ENCODE data around the gene PTPN14. TPM values are rescaled to one million over a fixed set of nuclear protein-coding genes. Genes with fewer than 3 reads are reported as not detected.
"Not testable (repeated sequence)": the region's sequence is repeated elsewhere in the genome, so short reads cannot be mapped to it uniquely, and the experiment has no call there.

PTPN14 gene
- total RNA-seq, 2 experiments from 2014 or later = 0.20 to 0.28 TPM

DNA sequence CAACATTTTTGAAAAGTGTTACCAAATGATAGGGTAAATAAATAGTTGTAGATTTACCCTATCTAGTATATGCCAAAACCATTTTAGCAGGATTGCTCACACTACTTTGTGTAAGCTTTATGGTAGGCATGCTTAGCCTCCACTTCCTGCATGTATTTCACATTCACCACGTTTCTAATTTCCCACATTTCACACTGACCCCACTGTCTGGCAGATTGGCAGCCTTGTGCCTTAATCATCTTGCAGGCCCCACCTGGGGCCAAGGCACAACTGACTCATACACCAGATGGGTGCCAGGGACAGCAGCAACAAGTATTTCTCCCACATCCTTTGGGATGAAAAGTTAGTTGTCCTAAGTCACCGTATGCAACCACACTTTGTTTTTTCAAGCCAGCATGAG, 30.4 kb upstream of the PTPN14 start:
- ChIA-PET CTCF (interaction anchor here (0.6 to 8.8 kb wide), 4 partner anchors 39 to 368 kb away, joined by 3 to 118 read pairs (median 4); no protein-coding TSS in a partner anchor), POLR2A (no interaction called here)
- no peak overlapping the region for H3K27ac Mint-ChIP-seq
- no peak overlapping the region for H3K4me3 Mint-ChIP-seq
- peaks cover 10% of the 10 kb centered on the region for H3K27me3 Mint-ChIP-seq
- peaks cover 1% of the 10 kb centered on the region for H3K36me3 Mint-ChIP-seq (ENCODE audit: low read depth)
- H3K4me1 Mint-ChIP-seq = no peaks in the 10 kb centered on the region
- H3K9me3 Mint-ChIP-seq = peaks cover under 1% of the 10 kb centered on the region
- DNase-seq = no peak

DNA sequence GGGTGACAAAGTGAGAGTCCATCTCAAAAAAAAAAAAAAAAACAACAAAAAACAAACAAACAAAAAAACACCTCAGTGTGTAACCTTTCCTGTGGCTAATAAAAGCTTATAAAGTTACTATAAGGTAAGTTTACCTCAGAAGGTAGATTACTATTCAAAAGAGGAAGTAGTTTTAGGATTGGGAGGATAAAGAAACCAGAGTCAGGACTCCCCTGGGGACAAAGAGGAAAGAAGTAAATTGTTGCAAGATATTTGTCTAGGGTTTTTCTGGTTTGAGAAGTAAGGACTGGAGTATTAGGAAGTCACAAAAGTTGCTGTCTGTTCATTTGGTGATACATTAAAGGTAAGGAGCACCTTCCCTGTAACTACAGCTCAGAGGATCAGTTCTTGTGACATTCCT, 27.8 kb upstream of the PTPN14 start:
- H3K4me3 Mint-ChIP-seq = no peak overlapping the region
- peaks cover 16% of the 10 kb centered on the region for H3K9me3 Mint-ChIP-seq
- H3K27ac Mint-ChIP-seq = no peak overlapping the region
- peaks cover 11% of the 10 kb centered on the region for H3K27me3 Mint-ChIP-seq
- no peaks in the 10 kb centered on the region for H3K4me1 Mint-ChIP-seq
- ChIA-PET CTCF (no interaction called here), POLR2A (no interaction called here)
- no peak for DNase-seq
- H3K36me3 Mint-ChIP-seq (ENCODE audit: low read depth) = peaks cover 12% of the 10 kb centered on the region

DNA sequence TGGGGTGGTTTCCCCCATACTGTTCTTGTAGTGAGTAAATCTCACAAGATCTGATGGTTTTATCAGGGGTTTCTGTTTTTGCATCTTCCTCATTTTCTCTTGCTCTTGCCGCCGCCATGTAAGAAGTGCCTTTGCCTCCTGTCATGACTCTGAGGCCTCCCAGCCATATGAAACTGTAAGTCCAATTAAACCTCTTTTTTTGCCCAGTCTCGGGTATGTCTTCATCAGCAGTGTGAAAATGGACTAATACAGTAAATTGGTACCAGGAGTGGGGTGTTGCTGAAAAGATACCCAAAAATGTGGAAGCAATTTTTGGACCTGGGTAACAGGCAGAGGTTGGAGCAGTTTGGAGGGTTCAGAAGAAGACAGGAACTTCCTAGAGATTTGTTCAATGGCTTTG, 24.7 kb upstream of the PTPN14 start:
- H3K27ac Mint-ChIP-seq, H3K27me3 Mint-ChIP-seq: not testable (repeated sequence)
- H3K36me3 Mint-ChIP-seq (ENCODE audit: low read depth) = peaks cover 12% of the 10 kb centered on the region

DNA sequence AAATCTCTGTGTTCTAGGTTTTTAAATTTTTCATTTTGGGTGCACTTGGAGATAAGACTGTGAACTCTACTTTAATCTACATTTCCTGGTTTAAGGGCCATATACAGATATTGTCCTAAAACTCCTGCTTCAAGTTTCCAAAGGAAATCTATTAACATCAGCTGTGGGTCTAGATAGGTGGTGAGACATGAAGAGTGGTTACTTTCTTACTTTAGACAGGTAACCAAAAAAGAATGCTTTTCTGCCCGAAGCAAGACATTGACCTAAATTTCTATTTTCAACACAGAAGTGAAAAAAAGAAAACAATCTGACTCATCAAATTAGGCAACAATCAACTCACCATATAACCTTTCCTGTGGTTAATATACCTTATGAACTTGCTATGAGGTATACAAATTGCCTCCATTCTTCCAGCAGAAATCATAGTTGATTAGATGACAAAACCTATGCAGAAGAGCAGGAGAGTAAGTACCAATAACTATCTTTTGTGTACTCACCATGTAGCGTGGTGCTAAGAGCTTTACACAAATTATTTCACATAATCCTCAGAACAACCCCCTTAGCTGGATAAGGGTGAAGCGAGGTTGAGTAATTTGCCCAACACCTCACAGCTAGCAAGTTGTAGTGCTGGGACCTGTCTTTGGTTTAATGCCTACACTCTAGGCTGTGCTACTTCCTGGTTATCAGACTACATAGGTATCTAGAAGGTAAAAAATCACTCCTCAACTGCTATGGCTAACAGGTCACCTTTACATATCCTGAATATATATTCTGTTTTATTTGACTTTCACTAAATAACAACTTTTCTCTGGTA, 23.4 kb upstream of the PTPN14 start:
- no peak overlapping the region for H3K27ac Mint-ChIP-seq
- no peak overlapping the region for H3K4me3 Mint-ChIP-seq
- no peaks in the 10 kb centered on the region for H3K4me1 Mint-ChIP-seq
- ChIA-PET CTCF (interaction anchor here (1.4 kb wide), 1 partner anchor 10 kb away, joined by 5 read pairs; no protein-coding TSS in a partner anchor), POLR2A (no interaction called here)
- peaks cover 12% of the 10 kb centered on the region for H3K36me3 Mint-ChIP-seq (ENCODE audit: low read depth)
- peaks cover 11% of the 10 kb centered on the region for H3K27me3 Mint-ChIP-seq
- H3K9me3 Mint-ChIP-seq = peaks cover 16% of the 10 kb centered on the region
- DNase-seq = no peak

More for the DNA sequence above, 24.7 kb upstream of the PTPN14 start:
- POLR2A ChIA-PET, H3K4me3 Mint-ChIP-seq, CTCF ChIA-PET, DNase-seq, H3K4me1 Mint-ChIP-seq: not testable (repeated sequence)
- H3K9me3 Mint-ChIP-seq = peaks cover 16% of the 10 kb centered on the region

DNA sequence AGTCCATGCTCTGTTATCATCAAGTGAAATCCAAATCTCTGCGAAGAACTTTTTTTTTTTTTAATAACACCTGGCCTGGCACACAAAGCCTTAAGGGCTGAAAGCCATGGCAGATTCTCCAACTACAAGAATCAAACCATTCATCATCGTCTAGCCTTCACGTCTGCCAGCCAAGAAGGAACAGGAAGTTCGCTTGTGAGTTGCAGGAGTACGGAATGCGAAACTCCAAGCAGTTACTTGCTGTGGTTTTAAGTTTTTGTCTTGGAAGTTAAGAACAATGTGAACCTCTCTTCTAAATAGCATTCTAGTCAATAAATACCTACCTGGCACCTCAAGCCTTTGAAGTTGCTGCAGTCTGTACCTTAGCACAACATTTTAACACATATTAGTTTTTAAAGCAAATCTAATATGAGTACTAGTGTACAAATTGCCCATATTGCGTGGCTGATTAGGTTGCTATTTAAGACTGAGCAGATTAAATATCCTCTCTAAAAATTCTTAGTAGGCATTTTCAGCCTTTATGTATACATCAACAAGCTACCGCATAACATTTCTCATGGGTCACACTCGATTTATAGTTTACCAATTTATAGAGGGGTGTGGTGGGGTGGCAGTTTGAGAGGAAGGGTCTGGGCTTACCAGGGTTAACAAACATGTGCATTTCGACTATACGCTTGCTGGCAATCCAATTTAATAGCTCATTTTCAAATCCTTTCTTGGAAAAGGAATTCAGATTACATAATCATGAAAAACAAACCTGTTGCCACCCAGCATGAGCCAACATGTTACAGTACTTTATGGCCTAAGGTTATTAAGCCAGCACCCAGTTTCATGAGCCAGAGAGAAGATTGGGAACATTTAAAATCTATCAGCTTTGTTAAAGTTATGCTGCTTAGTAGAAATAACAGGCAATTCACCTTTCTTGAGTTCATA, 22.2 kb upstream of the PTPN14 start:
- CTCF ChIA-PET = no interaction called here
- H3K36me3 Mint-ChIP-seq (ENCODE audit: low read depth) = peaks cover 12% of the 10 kb centered on the region
- no peak overlapping the region for H3K4me3 Mint-ChIP-seq
- peaks cover 18% of the 10 kb centered on the region for H3K27me3 Mint-ChIP-seq
- H3K4me1 Mint-ChIP-seq = no peaks in the 10 kb centered on the region
- peaks cover 16% of the 10 kb centered on the region for H3K9me3 Mint-ChIP-seq
- no peak overlapping the region for H3K27ac Mint-ChIP-seq
- DNase-seq = no peak
- POLR2A ChIA-PET = no interaction called here

DNA sequence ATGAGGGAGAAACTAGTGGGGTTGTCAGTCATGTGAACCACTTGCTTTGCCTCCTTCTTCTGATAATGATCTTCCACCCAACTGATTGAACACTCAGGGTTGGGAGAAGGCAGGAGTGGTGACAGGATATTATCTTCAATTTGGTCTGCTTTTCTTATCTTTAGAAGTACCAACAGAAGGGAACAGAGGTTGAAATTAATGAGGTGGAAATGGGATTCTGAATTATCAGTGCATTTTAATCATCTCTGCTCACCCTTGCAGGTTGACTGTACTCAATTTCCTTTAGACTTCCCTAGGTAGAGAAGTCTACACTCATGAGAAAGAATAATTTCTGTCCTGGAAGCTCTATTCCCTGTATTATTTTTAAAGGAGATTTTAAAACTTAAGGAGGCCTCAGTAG, 19.9 kb upstream of the PTPN14 start:
- POLR2A ChIA-PET = no interaction called here
- peaks cover 18% of the 10 kb centered on the region for H3K27me3 Mint-ChIP-seq
- H3K4me3 Mint-ChIP-seq = no peak overlapping the region
- DNase-seq = no peak
- CTCF ChIA-PET = no interaction called here
- H3K9me3 Mint-ChIP-seq = peaks cover 10% of the 10 kb centered on the region
- H3K27ac Mint-ChIP-seq = no peak overlapping the region
- no peaks in the 10 kb centered on the region for H3K4me1 Mint-ChIP-seq
- H3K36me3 Mint-ChIP-seq (ENCODE audit: low read depth) = peaks cover 6% of the 10 kb centered on the region

DNA sequence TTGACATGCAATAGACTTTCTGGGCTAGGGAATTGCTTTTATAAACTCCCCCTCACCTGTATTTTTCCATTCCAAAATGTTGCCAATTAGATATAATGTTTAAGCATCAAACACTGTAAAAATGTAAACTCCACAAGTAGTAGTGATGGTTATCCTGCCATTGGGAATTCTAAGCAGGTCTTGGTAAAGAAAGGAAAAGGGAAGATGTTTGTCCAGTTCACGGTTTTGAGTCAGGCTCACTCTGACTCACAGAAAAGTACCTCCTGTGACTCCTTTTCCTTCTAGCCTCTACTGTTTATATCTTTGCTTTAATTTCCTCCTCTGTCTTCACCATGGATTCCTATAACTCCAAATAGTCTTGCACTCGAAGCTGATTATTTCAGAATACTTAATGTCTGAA, 19.0 kb upstream of the PTPN14 start:
- CTCF ChIA-PET = no interaction called here
- DNase-seq = no peak
- POLR2A ChIA-PET = no interaction called here
- Mint-ChIP-seq H3K4me1 (no peaks in the 10 kb centered on the region), H3K9me3 (peaks cover 4% of the 10 kb centered on the region), H3K36me3 (ENCODE audit: low read depth) (no peaks in the 10 kb centered on the region), H3K27me3 (peaks cover 20% of the 10 kb centered on the region), H3K4me3 (no peak overlapping the region), H3K27ac (no peak overlapping the region)

DNA sequence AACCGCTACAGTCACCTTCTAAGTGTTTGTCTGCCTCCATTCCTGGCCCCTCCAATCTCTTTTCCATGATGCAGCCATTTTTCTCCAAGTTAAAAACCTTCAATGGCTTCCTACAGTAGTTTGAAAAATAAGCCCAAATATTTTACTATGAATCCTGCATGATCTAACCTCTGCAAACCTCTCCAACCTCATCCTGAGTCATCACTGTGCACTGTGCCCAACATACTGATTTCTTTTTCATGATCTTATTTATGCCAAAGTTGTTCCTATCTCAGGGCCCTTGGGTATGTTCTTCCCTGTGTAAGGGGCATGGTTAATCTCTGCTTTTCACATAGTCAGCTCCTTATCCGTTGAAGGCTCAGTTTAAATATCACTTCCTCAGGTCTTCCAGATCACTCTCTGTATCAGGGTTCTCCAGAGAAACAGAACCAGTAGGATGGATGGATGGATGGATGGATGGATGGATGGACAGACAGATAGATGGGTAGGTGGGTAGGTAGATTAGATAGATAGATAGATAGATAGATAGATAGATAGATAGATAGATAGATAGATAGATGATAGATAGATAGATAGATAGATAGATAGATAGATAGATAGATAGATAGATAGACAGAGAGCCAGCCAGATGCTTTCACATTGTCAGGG, 18.1 kb upstream of the PTPN14 start:
- no peaks in the 10 kb centered on the region for H3K4me1 Mint-ChIP-seq
- DNase-seq = no peak
- POLR2A ChIA-PET = interaction anchor here (0.6 kb wide), 1 partner anchor 20 kb away, joined by 3 read pairs; no protein-coding TSS in a partner anchor
- H3K27ac Mint-ChIP-seq = no peak overlapping the region
- no peak overlapping the region for H3K4me3 Mint-ChIP-seq
- H3K36me3 Mint-ChIP-seq (ENCODE audit: low read depth) = no peaks in the 10 kb centered on the region
- peaks cover 19% of the 10 kb centered on the region for H3K27me3 Mint-ChIP-seq
- CTCF ChIA-PET = interaction anchor here (1.1 kb wide), 1 partner anchor 308 kb away, joined by 5 read pairs; no protein-coding TSS in a partner anchor
- peaks cover under 1% of the 10 kb centered on the region for H3K9me3 Mint-ChIP-seq

DNA sequence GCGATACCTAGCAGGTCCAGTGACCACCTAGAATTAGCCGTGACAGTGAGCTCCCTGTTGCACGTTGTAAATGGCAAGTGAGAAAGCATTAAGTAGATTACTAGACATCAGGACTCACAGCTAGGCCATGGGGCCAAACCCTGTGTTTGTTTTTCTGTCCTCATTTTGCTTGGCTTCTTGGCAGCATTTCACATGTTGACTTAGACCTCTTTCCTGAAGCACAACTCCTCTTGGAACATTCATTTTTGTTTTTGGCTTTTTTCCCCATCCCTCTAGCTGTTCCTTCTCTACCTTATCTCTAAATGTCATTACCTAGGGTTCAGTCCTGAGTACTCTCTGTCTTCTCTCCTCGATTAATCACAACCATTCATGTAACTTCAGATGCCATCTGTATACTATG, 16.9 kb upstream of the PTPN14 start:
- CTCF ChIA-PET = interaction anchor here (1.1 kb wide), 1 partner anchor 307 kb away, joined by 5 read pairs; no protein-coding TSS in a partner anchor
- Mint-ChIP-seq H3K36me3 (ENCODE audit: low read depth) (no peaks in the 10 kb centered on the region), H3K27ac (no peak overlapping the region)

DNA sequence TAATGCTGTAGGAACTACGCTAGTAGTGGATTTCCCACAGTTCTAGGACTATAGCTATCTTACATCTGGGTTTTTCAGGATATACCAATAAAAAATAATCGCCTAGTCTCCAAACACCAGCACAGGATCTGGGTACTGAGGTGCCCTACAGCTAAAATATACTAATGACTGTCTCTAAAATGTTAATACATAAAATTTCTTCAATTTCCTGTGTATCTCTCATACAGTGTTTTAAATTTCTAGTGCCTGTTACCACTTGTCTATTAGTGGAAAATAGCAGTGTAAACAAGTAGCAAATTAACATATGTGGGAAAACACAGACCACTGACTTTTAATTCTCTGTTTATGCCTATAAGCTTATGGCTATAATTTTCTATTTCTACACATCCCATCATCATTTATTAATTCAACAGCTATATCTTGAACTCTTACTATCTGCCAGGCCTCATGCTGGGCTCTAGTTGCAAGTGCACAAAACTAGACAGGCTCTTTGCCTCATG, 16.1 kb upstream of the PTPN14 start:
- no peak overlapping the region for H3K27ac Mint-ChIP-seq
- CTCF ChIA-PET = no interaction called here
- H3K36me3 Mint-ChIP-seq (ENCODE audit: low read depth) = no peaks in the 10 kb centered on the region
- no peak overlapping the region for H3K4me3 Mint-ChIP-seq
- no peaks in the 10 kb centered on the region for H3K4me1 Mint-ChIP-seq
- POLR2A ChIA-PET = no interaction called here
- no peaks in the 10 kb centered on the region for H3K9me3 Mint-ChIP-seq
- H3K27me3 Mint-ChIP-seq = peaks cover 16% of the 10 kb centered on the region
- no peak for DNase-seq

More for the DNA sequence above, 16.9 kb upstream of the PTPN14 start:
- Mint-ChIP-seq H3K27me3 (peaks cover 20% of the 10 kb centered on the region), H3K4me3 (no peak overlapping the region), H3K9me3 (no peaks in the 10 kb centered on the region), H3K4me1 (no peaks in the 10 kb centered on the region)
- no peak for DNase-seq
- POLR2A ChIA-PET = no interaction called here

DNA sequence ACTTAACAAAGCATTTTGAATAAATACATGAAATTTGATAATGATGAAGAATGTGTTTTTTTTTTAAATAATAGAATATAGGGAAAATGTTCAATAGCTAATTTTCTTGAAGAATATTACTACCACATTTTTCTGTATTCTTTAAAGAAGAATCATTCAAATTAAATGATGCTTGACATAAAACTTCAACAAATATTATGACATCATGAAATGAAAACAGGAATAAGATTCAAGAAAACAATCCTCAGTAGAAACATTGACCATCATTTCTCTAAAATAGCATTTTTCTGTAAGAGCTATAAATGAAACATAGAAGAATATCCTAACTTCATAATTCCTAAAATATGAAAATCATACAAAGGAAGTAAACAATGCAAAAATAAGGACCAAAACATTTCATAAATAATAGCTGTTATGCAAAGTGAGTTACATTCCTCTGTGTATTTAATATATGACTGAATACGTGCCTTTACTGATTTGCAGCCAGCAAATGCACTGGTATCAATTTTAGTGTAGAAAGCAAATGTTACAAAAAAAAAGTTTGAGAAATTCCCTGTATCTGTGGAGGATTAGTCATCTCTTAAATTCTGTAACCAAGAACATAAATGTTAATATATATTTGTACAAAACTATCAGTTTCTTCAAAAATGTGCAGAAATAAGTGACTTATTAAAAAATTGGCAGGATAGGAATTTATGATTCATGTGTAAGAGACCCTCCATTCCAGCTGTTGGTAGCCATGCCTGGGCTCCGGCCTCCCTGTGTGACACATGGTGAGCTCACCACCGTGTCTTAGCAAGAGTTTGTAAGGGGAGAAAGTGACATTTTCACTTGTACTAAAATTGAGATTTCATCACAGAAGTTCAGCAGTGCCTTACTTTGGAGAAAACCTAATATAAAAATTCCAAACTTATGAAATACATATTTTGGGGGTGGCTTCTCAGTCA, 15.0 kb upstream of the PTPN14 start:
- Mint-ChIP-seq H3K4me1 (no peaks in the 10 kb centered on the region), H3K9me3 (no peaks in the 10 kb centered on the region), H3K27me3 (peaks cover 24% of the 10 kb centered on the region), H3K4me3 (no peak overlapping the region), H3K36me3 (ENCODE audit: low read depth) (no peaks in the 10 kb centered on the region), H3K27ac (no peak overlapping the region)
- POLR2A ChIA-PET = no interaction called here
- CTCF ChIA-PET = interaction anchor here (1.9 kb wide), 1 partner anchor 234 kb away, joined by 11 read pairs; no protein-coding TSS in a partner anchor
- no peak for DNase-seq

DNA sequence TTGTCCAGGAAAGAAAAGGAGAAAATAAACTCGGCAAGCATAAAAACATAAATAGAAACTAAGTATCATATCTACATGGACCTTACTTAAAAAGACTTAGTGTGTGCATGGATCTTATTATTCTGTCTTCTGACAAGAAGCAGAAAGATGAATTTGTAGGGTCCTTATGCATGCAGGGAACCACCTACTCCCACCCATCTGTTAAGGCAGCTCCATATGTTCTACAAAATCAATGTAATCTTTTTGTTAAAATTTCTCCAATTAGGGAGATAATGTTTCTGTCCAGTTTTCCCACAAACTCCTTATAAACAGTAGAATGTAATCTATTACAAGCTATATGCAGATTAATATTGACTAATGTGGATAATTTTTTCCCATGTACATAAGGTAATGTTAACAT, 13.9 kb upstream of the PTPN14 start:
- no peaks in the 10 kb centered on the region for H3K36me3 Mint-ChIP-seq (ENCODE audit: low read depth)
- ChIA-PET POLR2A (interaction anchor here (0.6 to 0.8 kb wide), 2 partner anchors 15 to 111 kb away, joined by 3 to 4 read pairs; no protein-coding TSS in a partner anchor), CTCF (interaction anchor here (1.9 kb wide), 1 partner anchor 233 kb away, joined by 11 read pairs; no protein-coding TSS in a partner anchor)
- no peaks in the 10 kb centered on the region for H3K4me1 Mint-ChIP-seq
- no peak overlapping the region for H3K27ac Mint-ChIP-seq
- H3K9me3 Mint-ChIP-seq = no peaks in the 10 kb centered on the region
- H3K27me3 Mint-ChIP-seq = peaks cover 27% of the 10 kb centered on the region
- no peak overlapping the region for H3K4me3 Mint-ChIP-seq
- no peak for DNase-seq
